Suppressor macrophage (primary cell): Measurements from ENCODE around the gene TRUB2.
A peak's percentile ranks its signal among the peaks of the same experiment; 100 is the strongest.
"Not testable (repeated sequence)": the region's sequence is repeated elsewhere in the genome, so short reads cannot be mapped to it uniquely, and the experiment has no call there.

ENCODE experiments used
- DNase-seq, 4 experiments: peaks; one replicate each; pipeline ENCODE4 v3.0.0-alpha.2; 2020 to 2022

TRUB2 gene

GRCh38 chr9:128340691-128341434 is 18.6 kb upstream of the TRUB2 start:
- DNase-seq, result peak in 3 of 4 experiments; percentile 5 to 26 (median 22)

DNA sequence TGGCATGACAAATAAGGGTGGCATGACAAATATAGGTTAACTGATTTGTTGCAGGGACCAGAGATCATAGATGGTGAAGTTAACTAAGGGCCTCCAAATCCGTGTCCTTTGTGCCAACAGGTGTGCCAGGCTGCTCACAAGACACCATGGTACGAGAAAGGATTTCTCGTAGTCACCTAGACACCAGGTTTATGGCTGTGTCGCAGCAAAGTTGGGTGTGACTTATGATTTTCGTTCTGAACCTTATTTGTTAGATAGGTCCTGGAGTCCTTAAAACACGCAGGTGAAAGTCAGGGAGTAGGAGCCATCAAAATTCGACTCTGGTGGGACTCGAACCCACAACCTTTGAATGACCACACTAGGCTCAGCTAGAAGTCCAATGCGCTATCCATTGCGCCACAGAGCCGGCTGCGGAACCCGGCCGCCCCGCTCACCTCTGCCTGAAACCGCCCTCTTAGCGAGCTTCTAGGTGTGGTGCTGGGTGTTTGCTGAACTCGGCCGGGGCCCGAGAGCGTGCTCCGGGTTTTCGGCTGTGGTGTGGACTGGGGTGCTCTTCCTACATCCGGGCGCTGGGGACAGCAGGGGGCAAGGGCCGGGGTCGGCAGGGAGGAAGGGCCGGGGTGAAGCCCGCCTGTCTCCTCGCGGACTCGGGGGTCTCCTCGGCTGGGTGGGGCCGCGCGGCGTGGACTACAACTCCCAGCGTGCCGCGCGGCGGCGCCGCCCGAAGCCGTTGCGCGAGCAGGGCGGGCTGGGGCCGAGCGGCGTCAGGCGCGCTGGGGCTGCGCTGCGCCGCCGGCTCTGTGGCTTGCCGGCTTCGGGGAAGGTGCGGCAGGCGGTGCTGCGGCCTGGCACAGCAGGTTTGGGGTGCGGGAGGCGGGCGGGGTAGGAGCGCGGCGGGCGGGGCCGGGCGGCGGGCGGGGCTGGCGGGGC is 17.8 kb upstream of the TRUB2 start, which contains the start of gene SLC27A4:
Gene SLC27A4 (plus strand): TSS at position 767 of the 930 bp plus-strand sequence. CDS start 2,606 bp downstream, outside the sequence.
- DNase-seq, result peak; percentile 81 to 95 (median 88)

- DNase-seq, result not testable (repeated sequence)
These were observed 16.8 kb upstream of the TRUB2 start for GRCh38 chr9:128338852-128339614.

DNA sequence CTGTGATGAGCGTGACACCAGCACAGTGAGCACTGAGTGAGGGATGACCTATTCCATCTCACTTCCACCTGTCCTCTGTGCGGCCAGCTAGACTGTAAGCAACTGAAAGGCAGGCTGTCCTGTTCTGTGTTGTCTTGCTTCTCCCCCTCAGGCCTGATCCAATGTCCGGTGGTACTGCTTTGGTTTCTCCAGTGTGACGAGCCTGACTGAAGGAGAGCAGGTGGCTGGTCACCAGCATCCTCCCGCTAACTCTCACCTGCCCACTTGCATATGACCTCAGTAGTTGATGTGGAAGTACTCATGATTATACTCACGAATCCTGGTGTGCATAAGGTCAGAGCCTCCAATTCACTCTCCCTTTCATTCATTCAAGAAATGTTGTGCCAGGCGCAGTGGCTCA is 15.7 kb upstream of the TRUB2 start:
- DNase-seq, result no peak

DNA sequence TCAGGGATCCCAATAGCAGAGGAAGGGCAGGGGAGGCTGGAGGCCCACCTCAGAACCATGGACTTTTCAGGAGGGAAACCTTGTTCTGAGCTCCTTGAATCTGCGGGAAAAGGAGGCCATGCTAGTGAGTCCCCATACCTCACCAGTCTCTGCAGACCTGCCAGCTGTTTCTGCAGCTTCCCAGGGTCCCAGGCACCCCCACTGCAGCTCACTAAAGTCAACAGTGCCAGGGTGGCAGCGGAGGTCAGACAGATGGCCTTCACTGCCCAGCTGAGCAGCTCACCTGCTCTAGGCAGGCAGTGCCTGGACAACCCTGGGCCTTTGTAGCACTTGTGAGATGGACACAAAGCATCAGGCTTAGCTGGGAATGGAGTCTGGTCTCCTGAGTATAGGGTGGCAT is 13.7 kb upstream of the TRUB2 start:
- no peak for DNase-seq

GRCh38 chr9:128335161-128335560 is 12.9 kb upstream of the TRUB2 start:
- DNase-seq, result no peak

DNA sequence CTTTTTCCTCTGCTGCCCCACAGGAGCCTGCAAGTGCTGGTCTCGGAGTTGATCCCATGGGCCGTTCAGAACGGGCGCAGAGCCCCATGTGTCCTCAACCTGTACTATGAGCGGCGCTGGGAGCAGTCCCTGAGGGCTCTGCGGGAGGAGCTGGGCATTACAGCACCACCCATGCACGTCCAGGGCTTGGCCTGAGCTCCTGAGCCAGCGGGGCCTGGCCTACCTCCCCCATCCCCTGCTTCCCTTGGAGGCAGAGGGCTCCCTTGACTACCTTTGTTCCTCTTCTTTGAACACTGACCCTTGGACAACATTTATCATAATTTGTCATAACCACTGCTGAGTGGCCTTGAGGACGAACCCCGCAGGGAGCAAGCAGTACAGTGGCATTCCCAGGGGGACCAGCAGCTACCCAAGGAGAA is 11.2 kb upstream of the TRUB2 start:
- no peak for DNase-seq

DNA sequence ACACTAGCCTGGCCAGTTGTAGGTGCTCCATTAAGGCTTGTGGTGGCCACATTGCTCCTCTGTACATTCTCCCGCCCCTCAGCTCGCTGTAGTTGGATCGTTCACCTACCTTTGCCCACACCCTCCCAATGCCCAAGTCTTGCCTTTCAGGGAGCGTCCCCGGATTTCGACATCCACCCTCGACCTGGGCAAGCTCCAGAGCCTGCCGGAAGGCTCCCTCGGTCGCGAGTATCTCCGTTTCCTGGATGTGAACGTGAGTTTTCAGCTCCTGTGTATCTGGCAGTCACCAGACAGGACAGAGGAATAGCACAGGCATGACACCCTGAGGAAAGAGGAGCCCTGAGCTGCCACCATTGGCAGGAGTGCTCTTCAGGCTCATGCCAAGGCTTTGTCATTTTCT is 3.4 kb upstream of the TRUB2 start:
- DNase-seq, result no peak

- DNase-seq, result no peak
These were observed 2.2 kb upstream of the TRUB2 start for GRCh38 chr9:128324401-128324800.

DNA sequence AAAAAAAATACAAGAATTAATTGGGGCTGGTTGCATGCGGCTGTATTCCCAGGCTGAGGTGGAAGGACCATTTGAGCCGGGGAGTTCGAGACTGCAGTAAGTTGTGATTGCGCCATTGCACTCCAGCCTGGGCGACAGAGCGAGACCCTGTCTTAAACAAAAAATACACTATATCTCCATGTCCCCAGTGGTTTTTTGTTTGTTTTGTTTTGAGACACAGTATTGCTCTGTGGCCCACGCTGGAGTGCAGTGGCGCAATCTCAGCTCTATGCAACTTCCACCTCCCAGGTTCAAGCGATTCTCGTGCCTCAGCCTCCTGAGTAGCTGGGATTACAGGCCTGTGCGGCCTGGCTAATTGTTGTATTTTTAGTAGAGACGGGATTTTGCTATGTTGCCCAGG is 1.5 kb upstream of the TRUB2 start:
- peak; percentile 15 to 58 (median 24) for DNase-seq

DNA sequence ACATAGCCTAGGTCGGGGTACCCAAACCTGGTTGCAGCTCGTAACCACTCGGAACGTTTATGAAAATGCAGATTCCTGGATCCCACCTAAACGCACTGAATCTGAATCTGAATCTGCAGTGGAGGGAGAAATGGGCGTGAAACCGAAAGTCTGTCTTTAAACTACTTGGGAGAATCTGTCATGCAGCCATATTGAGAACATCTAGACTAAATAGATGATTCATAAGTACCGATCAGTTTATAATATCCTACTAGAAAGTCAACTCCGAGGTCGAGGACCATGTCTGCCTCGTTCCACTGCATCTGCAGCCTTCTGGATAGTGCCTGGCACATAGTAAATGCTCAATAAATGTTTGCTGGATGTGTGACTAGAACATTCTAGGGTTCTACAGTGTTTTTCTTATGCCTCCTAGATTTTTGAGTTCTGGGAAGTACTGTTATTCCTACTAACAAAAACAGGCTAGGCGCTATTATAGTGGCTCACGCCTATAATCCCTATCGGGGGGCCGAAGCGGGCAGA is 1.0 kb upstream of the TRUB2 start:
- DNase-seq, result no peak

DNA sequence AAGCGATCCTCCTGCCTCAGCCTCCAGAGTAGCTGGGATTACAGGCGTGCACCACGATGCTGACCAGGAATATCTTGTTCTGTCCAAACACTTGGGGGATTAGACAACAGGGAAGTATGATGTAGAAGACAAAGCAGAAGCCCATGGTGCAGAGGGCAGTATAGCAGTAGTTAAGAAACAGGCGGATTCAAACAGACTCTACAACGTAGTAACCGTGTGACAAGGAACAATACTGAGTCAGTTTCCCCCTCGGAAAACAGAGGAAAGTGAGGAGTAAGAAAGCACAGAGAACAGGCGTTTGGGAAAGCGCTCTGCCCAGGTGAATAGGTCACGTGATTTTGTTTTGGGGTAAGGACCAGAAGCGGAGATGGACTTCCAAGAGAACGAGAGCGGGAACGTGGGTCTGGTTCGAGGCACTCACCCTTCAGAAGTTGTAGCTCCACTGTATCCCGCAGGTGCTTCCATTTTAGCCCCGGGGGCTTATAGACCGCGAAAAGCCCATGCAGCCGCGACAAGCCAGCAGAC is 306 bp downstream of the TRUB2 start:
- peak in 1 of 4 experiments; percentile 15 for DNase-seq

- no peak for DNase-seq
These were observed 904 bp downstream of the TRUB2 start for GRCh38 chr9:128321343-128321742.

- no peak for DNase-seq
These were observed 4.6 kb downstream of the TRUB2 start for GRCh38 chr9:128317629-128318028.

DNA sequence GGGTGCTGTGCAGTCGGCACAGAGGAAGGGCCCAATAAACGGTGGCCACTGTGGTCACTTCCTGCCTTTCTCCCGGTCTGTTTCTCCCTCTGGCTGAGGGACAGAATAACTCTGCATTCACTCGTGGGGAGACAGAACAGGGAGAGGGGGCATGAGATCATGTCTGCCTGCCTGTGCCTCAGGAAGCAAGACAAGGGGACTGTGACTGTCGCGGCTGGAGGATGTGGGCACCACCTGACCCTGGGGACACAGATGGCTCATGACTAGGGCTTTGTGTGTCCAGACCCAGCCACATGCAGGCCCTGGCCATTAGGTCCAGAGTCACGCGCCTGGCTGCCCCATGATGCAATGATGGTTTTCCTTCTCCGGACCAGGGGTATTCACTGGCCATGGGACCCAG is 5.8 kb downstream of the TRUB2 start:
- DNase-seq, result no peak

- no peak for DNase-seq
These were observed 7.5 kb downstream of the TRUB2 start for GRCh38 chr9:128314697-128315096.

GRCh38 chr9:128310461-128310860 is 11.8 kb downstream of the TRUB2 start:
- no peak for DNase-seq

- DNase-seq, result no peak
These were observed 12.7 kb downstream of the TRUB2 start for GRCh38 chr9:128309551-128309950.

- DNase-seq, result no peak
These were observed 17.3 kb downstream of the TRUB2 start for GRCh38 chr9:128304971-128305288.

- no peak for DNase-seq
These were observed 17.9 kb downstream of the TRUB2 start for GRCh38 chr9:128304136-128304970.
